DMS114 treated with DMSO at 0.1 percent for 48 hours (cell line): Measurements from ENCODE around the gene RBM43.

Experiments
- DNase-seq: peaks from one replicate; lab custom pipeline; 2025; ENCODE audit not compliant: unreplicated experiment; lab: John Stamatoyannopoulos, UW

RBM43 gene

GRCh38 chr2:151230627-151231140, 31.0 kb downstream of the RBM43 start:
- no peak for DNase-seq

DNA sequence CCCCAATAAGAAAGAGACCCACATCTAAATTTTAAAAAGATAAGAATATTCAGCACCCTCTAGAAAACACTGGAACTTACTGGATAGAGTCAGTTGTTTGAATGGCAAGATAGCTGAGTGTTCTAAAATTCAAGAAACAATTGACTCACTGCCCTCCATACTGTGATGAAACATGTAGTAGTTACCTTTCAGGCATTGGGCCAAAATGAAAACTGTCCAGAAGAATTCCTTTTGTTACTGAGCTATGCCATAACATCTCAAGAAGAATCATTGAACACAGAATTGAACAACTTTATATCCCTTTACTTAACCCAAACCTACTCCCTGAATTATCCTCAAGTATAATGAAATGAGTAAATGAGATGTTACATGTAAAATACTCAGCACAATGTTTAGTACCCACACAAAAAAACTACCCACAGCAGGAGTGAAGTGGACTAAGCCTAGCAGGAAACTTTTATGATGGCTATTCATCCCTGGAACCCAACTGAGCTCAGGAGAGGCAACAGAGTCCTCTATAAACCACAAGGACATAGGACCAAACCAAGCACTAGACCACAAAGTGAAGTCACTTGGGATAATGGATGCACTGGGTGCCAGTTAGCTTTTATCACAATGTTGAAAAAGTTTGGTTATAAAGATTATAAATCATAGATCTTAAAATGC, 32.7 kb downstream of the RBM43 start:
- no peak for DNase-seq

- no peak for DNase-seq
These were observed 44.3 kb downstream of the RBM43 start for GRCh38 chr2:151217343-151217742.

DNA sequence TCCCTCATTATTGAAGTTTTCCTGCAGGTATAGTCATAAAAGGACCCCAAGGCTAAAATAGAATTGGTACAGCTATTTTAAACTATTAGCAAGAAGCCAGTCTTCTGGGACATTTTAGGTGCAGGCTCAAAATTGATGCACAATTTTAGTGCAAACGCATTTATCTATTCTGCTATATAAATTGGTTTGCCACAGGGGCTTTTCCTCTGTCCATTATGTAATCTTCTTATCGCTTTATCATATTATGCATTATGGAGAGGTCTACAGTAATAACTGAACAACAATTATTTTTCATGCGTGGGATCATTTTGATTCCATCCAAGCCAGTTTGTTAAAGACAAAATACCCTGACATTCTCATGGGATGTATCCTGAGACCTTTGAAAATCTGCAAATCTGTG, 54.6 kb downstream of the RBM43 start:
- DNase-seq: no peak

DNA sequence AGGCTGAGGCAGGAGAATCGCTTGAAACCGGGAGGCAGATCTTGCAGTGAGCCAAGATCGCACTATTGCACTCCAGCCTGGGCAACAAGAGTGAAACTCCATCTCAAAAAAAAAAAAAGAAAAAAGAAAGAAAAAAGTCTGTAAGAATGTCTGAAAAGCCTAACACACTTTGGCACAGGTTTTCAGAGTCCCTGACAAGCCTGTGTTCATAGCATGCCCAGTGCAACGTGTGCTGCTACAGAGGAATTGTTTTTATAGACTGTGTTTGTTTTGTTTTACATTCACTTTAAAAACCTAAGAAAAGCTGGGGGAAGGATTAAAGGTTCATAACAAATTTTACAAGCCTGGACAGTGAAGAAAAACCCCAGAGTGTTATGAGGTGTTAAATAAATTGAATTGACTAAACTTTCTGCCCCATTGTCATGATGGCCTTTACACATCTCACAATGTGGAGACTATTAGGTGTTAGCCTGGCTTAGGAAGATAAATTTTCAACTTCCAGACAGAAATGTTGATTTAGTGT, 55.2 kb downstream of the RBM43 start:
- no peak for DNase-seq

GRCh38 chr2:151205571-151205970, 56.1 kb downstream of the RBM43 start:
- no peak for DNase-seq

DNA sequence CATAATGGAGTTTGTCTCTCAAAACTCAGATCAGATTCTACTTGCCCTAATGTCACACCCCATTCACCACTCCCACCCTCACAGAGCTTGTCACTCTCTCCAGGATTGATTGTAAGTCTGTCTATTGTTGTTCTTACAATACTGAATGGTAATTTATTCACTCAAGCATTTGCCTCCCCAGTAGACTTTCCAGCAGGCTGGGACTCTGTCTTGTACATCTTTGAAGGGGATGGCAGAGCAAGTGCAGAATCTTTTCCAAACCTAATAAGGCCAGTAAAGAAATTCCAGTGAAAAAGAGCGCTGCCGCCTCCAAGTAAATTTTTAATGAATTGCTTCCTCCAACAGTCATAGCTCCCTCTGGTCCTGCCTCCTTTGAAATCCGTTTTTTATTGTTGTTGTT, 56.9 kb downstream of the RBM43 start:
- DNase-seq: no peak

DNA sequence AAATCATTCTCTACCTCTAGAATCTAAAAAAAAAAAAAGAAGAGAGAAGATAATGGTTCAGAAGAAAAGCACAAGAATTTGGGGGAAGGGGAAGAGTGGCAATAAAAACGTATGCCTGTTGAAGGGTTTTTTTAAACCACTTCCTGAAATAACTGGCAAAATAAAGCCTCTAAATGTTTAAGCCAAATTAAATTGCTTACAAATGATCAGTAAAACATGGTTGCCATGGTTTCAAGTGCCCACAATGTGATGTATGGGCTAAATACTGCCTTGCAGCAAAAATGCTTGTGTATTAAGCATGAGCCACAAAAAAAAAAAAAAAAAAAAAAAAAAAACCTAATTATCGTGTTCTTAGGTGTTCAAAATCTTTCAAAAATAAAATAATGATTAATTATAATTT, 60.8 kb downstream of the RBM43 start:
- no peak for DNase-seq

DNA sequence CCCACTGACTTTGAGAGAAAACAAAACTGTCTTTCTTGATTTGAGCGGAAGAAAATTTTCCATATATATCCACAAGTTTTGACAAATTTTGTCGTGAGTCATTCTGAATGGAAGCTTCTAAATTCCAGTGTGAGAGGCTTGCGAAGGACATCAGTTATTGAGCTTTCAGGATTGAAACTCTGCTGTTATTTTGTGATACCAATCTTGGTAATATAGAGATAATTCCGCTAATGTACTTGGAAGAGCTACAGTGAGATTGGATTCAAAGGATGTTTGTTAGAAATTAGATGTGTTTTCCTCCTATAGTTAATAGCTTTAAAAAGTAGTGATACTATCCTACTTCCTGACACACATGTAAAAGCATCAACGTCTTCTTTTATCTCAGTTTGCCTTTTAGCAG, 61.4 kb downstream of the RBM43 start:
- DNase-seq: no peak

GRCh38 chr2:151198645-151199044, 63.0 kb downstream of the RBM43 start:
- DNase-seq: no peak
